GM23338 (cell line): ENCODE measurements around the gene CLCNKA. TPM values are rescaled to one million over a fixed set of nuclear protein-coding genes. Genes with fewer than 3 reads are reported as not detected.
"Not testable (repeated sequence)": the region's sequence is repeated elsewhere in the genome, so short reads cannot be mapped to it uniquely, and the experiment has no call there.

Experiments
- ATAC-seq: fragments of 200-7000 bp; cut with Tn5 transposase; 3 replicates; pipeline ENCODE4 v1.9.1; 2020
- DNase-seq: peaks from one replicate; pipeline ENCODE4 v3.0.0-alpha.2; 2015; ENCODE audit warnings: low spot score
- H2AFZ ChIP-seq: fragments of 200-600 bp; sonication (generic); 2 replicates; pipeline ENCODE4 v1.8.0; 2016; ENCODE audit warnings: antibody characterized with exemption, mild to moderate bottlenecking, moderate library complexity
- H3F3A ChIP-seq: fragments of 200-600 bp; sonication (generic); replicated peaks from 2 replicates; pipeline ENCODE4 v1.8.0; 2017; ENCODE audit warnings: antibody characterized with exemption, mixed run types, low read depth
- H3K27ac ChIP-seq: fragments of 200-600 bp; sonication (generic); 2 replicates; pipeline ENCODE4 v1.6.1; 2016; ENCODE audit warnings: low read depth
- H3K27me3 ChIP-seq: fragments of 200-600 bp; sonication (generic); 2 replicates; pipeline ENCODE4 v1.8.0; 2016; ENCODE audit warnings: mild to moderate bottlenecking, mixed run types, moderate library complexity; ENCODE audit not compliant: insufficient read depth
- H3K36me3 ChIP-seq: fragments of 200-600 bp; sonication (generic); 2 replicates; pipeline ENCODE4 v1.8.0; 2016; ENCODE audit warnings: mild to moderate bottlenecking; ENCODE audit not compliant: insufficient read depth
- H3K4me1 ChIP-seq: fragments of 200-600 bp; sonication (generic); 2 replicates; pipeline ENCODE4 v1.8.0; 2016; ENCODE audit warnings: mild to moderate bottlenecking, moderate library complexity; ENCODE audit not compliant: insufficient read depth
- H3K4me2 ChIP-seq: fragments of 200-600 bp; sonication (generic); 2 replicates; pipeline ENCODE4 v1.7.1; 2017; ENCODE audit warnings: mixed run types
- H3K4me3 ChIP-seq: fragments of 200-600 bp; sonication (generic); 2 replicates; pipeline ENCODE4 v1.6.1; 2016; ENCODE audit warnings: mixed run types
- H3K79me2 ChIP-seq: fragments of 200-600 bp; sonication (generic); replicated peaks from 2 replicates; pipeline ENCODE4 v1.8.0; 2017; ENCODE audit warnings: mild to moderate bottlenecking; ENCODE audit not compliant: insufficient read depth
- H3K9me2 ChIP-seq: fragments of 200-600 bp; sonication (generic); 2 replicates; pipeline ENCODE4 v1.8.0; 2017; ENCODE audit not compliant: insufficient read depth
- H4K20me1 ChIP-seq: fragments of 200-600 bp; sonication (generic); replicated peaks from 2 replicates; pipeline ENCODE4 v1.8.0; 2017; ENCODE audit warnings: mild to moderate bottlenecking; ENCODE audit not compliant: insufficient read depth
- H3K27ac Mint-ChIP-seq: 2 replicates; pipeline ENCODE4 v1.8.0; 2020; ENCODE audit warnings: inconsistent platforms, mild to moderate bottlenecking, moderate library complexity, mixed read lengths
- H3K27me3 Mint-ChIP-seq: 3 replicates; pipeline ENCODE4 v1.8.0; 2022; ENCODE audit warnings: low read depth, mild to moderate bottlenecking, moderate library complexity, mixed read lengths, inconsistent platforms; ENCODE audit not compliant: insufficient read depth, poor library complexity
- H3K36me3 Mint-ChIP-seq: 3 replicates; pipeline ENCODE4 v1.8.0; 2021; ENCODE audit warnings: low read depth, mild to moderate bottlenecking, inconsistent platforms, moderate library complexity, mixed read lengths
- H3K4me1 Mint-ChIP-seq: 3 replicates; pipeline ENCODE4 v1.8.0; 2020; ENCODE audit warnings: mild to moderate bottlenecking, inconsistent platforms, mixed read lengths
- H3K4me3 Mint-ChIP-seq: 3 replicates; pipeline ENCODE4 v1.8.0; 2021; ENCODE audit warnings: moderate library complexity, mild to moderate bottlenecking, inconsistent platforms, mixed read lengths
- H3K9me3 Mint-ChIP-seq: 3 replicates; pipeline ENCODE4 v1.8.0; 2020; ENCODE audit warnings: moderate library complexity, mild to moderate bottlenecking, inconsistent platforms, mixed read lengths
- EZH2 ChIP-seq: fragments of 200-600 bp; sonication (generic); IDR thresholded peaks from one replicate; pipeline ENCODE4 v1.8.0; 2017; ENCODE audit warnings: antibody characterized with exemption, mild to moderate bottlenecking, low read depth; ENCODE audit not compliant: unreplicated experiment
- JUNB ChIP-seq: IDR thresholded peaks from one replicate; pipeline ENCODE4 v1.6.1; 2016; ENCODE audit warnings: antibody characterized with exemption; ENCODE audit not compliant: unreplicated experiment
- NANOG ChIP-seq: IDR thresholded peaks from 2 replicates; pipeline ENCODE4 v1.6.1; 2016; ENCODE audit warnings: antibody characterized with exemption, borderline replicate concordance
- POLR2AphosphoS5 ChIP-seq: IDR thresholded peaks from 2 replicates; pipeline ENCODE4 v1.6.1; 2016; ENCODE audit warnings: antibody characterized with exemption, low read depth
- ZNF114 ChIP-seq: fragments of 250-450 bp; sonication (Bioruptor Pico); IDR thresholded peaks from 2 replicates; pipeline ENCODE4 v1.5.0; 2020; ENCODE audit warnings: mild to moderate bottlenecking, moderate library complexity
- polyA plus RNA-seq: library from polyadenylated mRNA; unstranded; fragments of >200 nt; fragmentation: Nextera tagmentation; extraction: Ambion mirVana; gene quantifications from 2 replicates; pipeline ENCODE4 v1.2.1, GENCODE V29; 2016
- total RNA-seq: library from RNA; depleted of rRNA; stranded (reverse); fragments of >200 nt; shearing (Covaris generic); gene quantifications from 2 replicates; pipeline ENCODE4 v1.2.3, GENCODE V29; 2014
- TF ChIP-seq, protein P1 (sequence below), 2 experiments: fragments of 200-600 bp in 1 of 2; sonication (generic) in 1 of 2; conservative IDR thresholded peaks; 2 replicates each; pipeline versions ENCODE4 v1.5.1 to v1.6.1; 2016 to 2017; ENCODE audit warnings: antibody characterized with exemption in 2 of 2, low read depth in 2 of 2, mild to moderate bottlenecking in 2 of 2, moderate library complexity in 1 of 2
- TF ChIP-seq, protein P2 (sequence below): fragments of 250-450 bp; sonication (Bioruptor Pico); IDR thresholded peaks from 2 replicates; pipeline ENCODE4 v1.5.0; 2020; ENCODE audit warnings: mild to moderate bottlenecking, moderate library complexity
- TF ChIP-seq, protein P3 (sequence below): IDR thresholded peaks from 2 replicates; pipeline ENCODE4 v1.6.1; 2016; ENCODE audit warnings: antibody characterized with exemption

Gene CLCNKA
- total and polyA plus RNA-seq, 2 experiments from 2014 or later: 0.59 to 0.76 TPM

DNA sequence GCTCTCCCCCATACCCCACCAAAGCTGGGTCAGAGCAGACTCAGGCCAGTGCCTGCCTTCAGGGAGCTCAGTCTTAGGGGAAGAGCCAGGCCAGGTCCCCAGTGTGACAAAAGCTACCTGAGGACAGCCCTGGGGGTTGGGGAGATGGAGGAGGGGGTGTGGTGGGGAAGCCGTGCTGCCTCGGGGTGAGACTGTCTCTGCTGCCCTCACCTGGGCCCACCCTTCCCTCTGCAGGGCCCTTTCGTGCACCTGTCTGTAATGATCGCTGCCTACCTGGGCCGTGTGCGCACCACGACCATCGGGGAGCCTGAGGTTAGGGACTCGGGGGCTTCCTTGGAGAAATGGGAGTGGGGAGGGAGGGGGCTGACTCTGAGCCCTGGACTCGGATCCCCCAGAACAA, 4.5 kb downstream of the CLCNKA start:
- not testable (repeated sequence) for H3K27ac Mint-ChIP-seq
- peak overlapping the region; percentile 67; the same call in 2 of the 3 replicates for H3K4me3 Mint-ChIP-seq
- TF ChIP-seq, protein P1, sequence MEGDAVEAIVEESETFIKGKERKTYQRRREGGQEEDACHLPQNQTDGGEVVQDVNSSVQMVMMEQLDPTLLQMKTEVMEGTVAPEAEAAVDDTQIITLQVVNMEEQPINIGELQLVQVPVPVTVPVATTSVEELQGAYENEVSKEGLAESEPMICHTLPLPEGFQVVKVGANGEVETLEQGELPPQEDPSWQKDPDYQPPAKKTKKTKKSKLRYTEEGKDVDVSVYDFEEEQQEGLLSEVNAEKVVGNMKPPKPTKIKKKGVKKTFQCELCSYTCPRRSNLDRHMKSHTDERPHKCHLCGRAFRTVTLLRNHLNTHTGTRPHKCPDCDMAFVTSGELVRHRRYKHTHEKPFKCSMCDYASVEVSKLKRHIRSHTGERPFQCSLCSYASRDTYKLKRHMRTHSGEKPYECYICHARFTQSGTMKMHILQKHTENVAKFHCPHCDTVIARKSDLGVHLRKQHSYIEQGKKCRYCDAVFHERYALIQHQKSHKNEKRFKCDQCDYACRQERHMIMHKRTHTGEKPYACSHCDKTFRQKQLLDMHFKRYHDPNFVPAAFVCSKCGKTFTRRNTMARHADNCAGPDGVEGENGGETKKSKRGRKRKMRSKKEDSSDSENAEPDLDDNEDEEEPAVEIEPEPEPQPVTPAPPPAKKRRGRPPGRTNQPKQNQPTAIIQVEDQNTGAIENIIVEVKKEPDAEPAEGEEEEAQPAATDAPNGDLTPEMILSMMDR (conservative IDR thresholded peaks at IDR 0.05; ENCODE audit: low read depth in 2 of 2): peak; percentile 26 to 64; a peak in 3 of 4 replicates

DNA sequence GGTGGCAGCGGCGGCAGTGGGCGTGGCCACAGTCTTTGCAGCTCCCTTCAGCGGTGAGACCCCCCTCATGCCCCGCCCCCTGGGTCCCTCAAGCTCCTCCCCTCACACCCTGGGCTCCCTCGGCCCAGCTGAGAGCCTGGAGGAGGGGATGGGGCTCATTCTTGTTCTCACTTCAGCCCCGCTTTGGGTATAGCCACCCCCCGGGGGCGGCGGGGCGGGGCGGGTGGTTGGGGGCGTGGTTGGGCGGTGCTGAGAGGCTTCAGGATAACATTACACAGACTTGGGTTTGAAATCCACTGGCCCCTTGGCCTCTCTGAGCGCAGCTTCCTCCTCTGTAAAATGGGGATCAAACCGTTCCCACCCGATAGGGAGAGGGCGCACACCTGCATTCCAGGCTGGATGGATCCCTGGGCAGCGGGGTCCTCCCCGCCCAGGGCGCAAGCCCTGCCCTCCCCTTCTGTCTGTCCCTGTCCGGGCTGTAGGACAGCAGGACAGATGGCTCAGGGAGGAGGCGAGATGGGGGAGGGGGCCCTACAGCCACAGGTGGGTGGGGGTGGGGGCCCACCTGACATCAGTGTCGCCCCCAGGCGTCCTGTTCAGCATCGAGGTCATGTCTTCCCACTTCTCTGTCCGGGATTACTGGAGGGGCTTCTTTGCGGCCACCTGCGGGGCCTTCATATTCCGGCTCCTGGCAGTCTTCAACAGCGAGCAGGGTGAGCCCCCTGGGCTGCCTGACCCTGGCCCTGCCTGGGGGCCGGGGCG, 5.1 kb downstream of the CLCNKA start:
- ATAC-seq: peak; percentile 89

More for the DNA sequence above, 4.5 kb downstream of the CLCNKA start:
- H3K27me3 ChIP-seq, H4K20me1 ChIP-seq, H3K36me3 ChIP-seq, H3K9me3 Mint-ChIP-seq, H3F3A ChIP-seq, H3K36me3 Mint-ChIP-seq, H3K79me2 ChIP-seq, H3K9me2 ChIP-seq, H3K27ac ChIP-seq: not testable (repeated sequence)
- ATAC-seq (peak; percentile 77), DNase-seq (peak; percentile 74)
- Mint-ChIP-seq H3K4me1 (peaks cover 11% of the 10 kb centered on the region), H3K27me3 (peaks cover 26% of the 10 kb centered on the region)
- Histone ChIP-seq H2AFZ (0 out of 2 replicates have a peak overlapping the region, but pooled peaks have one; percentile 66), H3K4me1 (peaks cover 11% of the 10 kb centered on the region), H3K4me2 (peak overlapping the region; percentile 83), H3K4me3 (peak overlapping the region; percentile 57)

More for the DNA sequence above, 5.1 kb downstream of the CLCNKA start:
- Histone ChIP-seq H3K4me2 (peak overlapping the region; percentile 83), H3K79me2 (no peaks in the 10 kb centered on the region), H3K9me2 (no peaks in the 10 kb centered on the region), H3K4me3 (peak overlapping the region; percentile 57), H3K36me3 (no peaks in the 10 kb centered on the region), H4K20me1 (no peaks in the 10 kb centered on the region), H3K27me3 (no peaks in the 10 kb centered on the region), H3K27ac (no peak overlapping the region), H2AFZ (no peak overlapping the region), H3F3A (no peaks in the 10 kb centered on the region), H3K4me1 (peaks cover 11% of the 10 kb centered on the region)
- Mint-ChIP-seq H3K4me1 (peaks cover 11% of the 10 kb centered on the region), H3K27ac (no peak overlapping the region), H3K9me3 (no peaks in the 10 kb centered on the region), H3K36me3 (no peaks in the 10 kb centered on the region), H3K27me3 (peaks cover 22% of the 10 kb centered on the region), H3K4me3 (peak overlapping the region; percentile 67)
- TF ChIP-seq JUNB (no peak), POLR2AphosphoS5 (peak; percentile 68), NANOG (no peak), ZNF114 (CRISPR knock-in tag) (no peak), EZH2 (no peak)
- TF ChIP-seq, protein P2, sequence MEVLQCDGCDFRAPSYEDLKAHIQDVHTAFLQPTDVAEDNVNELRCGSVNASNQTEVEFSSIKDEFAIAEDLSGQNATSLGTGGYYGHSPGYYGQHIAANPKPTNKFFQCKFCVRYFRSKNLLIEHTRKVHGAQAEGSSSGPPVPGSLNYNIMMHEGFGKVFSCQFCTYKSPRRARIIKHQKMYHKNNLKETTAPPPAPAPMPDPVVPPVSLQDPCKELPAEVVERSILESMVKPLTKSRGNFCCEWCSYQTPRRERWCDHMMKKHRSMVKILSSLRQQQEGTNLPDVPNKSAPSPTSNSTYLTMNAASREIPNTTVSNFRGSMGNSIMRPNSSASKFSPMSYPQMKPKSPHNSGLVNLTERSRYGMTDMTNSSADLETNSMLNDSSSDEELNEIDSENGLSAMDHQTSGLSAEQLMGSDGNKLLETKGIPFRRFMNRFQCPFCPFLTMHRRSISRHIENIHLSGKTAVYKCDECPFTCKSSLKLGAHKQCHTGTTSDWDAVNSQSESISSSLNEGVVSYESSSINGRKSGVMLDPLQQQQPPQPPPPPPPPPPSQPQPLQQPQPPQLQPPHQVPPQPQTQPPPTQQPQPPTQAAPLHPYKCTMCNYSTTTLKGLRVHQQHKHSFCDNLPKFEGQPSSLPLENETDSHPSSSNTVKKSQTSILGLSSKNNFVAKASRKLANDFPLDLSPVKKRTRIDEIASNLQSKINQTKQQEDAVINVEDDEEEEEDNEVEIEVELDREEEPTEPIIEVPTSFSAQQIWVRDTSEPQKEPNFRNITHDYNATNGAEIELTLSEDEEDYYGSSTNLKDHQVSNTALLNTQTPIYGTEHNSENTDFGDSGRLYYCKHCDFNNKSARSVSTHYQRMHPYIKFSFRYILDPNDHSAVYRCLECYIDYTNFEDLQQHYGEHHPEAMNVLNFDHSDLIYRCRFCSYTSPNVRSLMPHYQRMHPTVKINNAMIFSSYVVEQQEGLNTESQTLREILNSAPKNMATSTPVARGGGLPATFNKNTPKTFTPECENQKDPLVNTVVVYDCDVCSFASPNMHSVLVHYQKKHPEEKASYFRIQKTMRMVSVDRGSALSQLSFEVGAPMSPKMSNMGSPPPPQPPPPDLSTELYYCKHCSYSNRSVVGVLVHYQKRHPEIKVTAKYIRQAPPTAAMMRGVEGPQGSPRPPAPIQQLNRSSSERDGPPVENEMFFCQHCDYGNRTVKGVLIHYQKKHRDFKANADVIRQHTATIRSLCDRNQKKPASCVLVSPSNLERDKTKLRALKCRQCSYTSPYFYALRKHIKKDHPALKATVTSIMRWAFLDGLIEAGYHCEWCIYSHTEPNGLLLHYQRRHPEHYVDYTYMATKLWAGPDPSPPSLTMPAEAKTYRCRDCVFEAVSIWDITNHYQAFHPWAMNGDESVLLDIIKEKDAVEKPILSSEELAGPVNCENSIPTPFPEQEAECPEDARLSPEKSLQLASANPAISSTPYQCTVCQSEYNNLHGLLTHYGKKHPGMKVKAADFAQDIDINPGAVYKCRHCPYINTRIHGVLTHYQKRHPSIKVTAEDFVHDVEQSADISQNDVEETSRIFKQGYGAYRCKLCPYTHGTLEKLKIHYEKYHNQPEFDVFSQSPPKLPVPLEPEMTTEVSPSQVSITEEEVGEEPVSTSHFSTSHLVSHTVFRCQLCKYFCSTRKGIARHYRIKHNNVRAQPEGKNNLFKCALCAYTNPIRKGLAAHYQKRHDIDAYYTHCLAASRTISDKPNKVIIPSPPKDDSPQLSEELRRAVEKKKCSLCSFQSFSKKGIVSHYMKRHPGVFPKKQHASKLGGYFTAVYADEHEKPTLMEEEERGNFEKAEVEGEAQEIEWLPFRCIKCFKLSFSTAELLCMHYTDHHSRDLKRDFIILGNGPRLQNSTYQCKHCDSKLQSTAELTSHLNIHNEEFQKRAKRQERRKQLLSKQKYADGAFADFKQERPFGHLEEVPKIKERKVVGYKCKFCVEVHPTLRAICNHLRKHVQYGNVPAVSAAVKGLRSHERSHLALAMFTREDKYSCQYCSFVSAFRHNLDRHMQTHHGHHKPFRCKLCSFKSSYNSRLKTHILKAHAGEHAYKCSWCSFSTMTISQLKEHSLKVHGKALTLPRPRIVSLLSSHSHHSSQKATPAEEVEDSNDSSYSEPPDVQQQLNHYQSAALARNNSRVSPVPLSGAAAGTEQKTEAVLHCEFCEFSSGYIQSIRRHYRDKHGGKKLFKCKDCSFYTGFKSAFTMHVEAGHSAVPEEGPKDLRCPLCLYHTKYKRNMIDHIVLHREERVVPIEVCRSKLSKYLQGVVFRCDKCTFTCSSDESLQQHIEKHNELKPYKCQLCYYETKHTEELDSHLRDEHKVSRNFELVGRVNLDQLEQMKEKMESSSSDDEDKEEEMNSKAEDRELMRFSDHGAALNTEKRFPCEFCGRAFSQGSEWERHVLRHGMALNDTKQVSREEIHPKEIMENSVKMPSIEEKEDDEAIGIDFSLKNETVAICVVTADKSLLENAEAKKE (CRISPR knock-in tag): no peak
- TF ChIP-seq, protein P3, sequence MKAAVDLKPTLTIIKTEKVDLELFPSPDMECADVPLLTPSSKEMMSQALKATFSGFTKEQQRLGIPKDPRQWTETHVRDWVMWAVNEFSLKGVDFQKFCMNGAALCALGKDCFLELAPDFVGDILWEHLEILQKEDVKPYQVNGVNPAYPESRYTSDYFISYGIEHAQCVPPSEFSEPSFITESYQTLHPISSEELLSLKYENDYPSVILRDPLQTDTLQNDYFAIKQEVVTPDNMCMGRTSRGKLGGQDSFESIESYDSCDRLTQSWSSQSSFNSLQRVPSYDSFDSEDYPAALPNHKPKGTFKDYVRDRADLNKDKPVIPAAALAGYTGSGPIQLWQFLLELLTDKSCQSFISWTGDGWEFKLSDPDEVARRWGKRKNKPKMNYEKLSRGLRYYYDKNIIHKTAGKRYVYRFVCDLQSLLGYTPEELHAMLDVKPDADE: no peak
- TF ChIP-seq, protein P1 (conservative IDR thresholded peaks at IDR 0.05; ENCODE audit: low read depth in 2 of 2): 0 out of 4 replicates have a peak, but pooled peaks have one; percentile 4 to 11
- peak; percentile 96 for DNase-seq
